GM12874 (cell line): ENCODE measurements around the gene SLC47A2.
A peak's percentile ranks its signal among the peaks of the same experiment; 100 is the strongest.

Experiments used
- CTCF ChIP-seq: IDR thresholded peaks from 2 replicates; pipeline ENCODE4 v1.5.1; 2011; ENCODE audit warnings: low read depth, mild to moderate bottlenecking, control low read depth, low read length, moderate library complexity; ENCODE audit not compliant: insufficient read depth

Gene SLC47A2

DNA sequence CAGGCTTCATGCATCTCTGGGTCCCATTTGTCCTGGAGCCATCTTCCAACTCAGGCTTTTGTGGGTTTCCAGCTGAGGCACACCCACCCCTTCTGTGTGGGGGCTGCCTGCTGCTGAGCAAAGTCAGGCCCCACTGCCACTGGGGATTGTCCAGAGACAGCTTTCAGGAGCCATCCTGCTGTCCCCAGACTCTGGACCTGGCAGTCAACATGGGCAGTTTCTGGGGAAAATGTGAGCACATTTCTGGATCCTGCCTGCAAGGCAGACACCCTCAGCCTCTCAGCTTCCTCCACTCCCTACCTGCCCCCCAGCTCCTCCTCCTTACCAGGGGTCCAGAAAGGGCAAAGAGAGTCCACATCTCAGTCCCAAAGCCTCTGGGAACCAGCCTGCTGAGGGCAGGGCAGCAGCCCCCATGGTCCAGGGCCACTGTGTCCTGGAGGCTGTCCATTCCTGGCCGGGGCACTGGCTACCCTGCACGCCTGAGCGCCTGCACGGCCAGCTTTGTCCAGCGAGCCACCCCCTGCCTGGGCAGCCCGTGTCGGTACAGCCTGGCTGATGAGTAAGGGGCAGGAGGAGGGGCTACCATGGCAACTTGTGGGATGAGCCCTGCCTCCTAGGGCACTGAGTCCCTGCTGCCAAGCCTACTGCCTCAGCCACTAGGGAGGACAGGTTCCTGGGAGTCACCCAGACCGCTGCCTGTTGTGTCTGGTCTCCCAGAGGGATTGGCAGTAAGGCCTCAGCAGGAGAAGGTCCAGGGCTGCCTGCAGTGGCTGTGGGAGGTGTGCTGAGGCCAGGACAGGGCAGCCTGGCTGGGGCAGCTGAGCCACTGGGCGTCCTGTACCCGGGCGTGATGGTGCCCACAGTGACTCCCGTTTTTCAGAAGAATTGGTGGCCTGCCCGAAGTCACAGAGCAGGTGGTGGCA is at the start of gene SLC47A2:
Gene SLC47A2 (minus strand): TSS at position 477 of the 923 bp plus-strand sequence. CDS start 29 bp downstream, at position 448.
- no peak for TF ChIP-seq CTCF

DNA sequence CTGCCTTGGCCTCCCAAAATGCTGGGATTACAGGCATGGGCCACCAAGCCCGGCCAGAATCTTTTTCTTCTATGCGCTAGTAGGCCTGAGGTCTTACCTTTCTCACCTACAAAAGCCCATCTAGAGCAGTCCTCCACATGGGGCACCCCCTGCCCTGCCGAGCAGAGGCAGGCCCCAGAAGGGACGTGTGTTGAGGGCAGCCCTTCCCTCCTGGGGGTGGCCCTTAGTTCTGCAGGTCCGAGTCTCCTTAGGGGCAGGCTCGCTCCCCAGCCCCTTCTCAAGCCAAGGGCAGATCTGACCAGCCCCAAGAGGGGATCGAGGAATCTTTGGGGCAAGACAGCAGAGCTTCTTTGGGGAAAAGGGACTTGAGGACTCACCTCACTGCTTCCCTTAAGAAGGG is 49.6 kb upstream of the SLC47A2 start:
- no peak for TF ChIP-seq CTCF

- no peak for TF ChIP-seq CTCF
Observed at GRCh38 chr17:19763416-19763815, 47.0 kb upstream of the SLC47A2 start.

GRCh38 chr17:19762515-19762961 is 46.2 kb upstream of the SLC47A2 start:
- peak; percentile 90 for TF ChIP-seq CTCF

- no peak for TF ChIP-seq CTCF
Observed at GRCh38 chr17:19760746-19761145, 44.4 kb upstream of the SLC47A2 start.

DNA sequence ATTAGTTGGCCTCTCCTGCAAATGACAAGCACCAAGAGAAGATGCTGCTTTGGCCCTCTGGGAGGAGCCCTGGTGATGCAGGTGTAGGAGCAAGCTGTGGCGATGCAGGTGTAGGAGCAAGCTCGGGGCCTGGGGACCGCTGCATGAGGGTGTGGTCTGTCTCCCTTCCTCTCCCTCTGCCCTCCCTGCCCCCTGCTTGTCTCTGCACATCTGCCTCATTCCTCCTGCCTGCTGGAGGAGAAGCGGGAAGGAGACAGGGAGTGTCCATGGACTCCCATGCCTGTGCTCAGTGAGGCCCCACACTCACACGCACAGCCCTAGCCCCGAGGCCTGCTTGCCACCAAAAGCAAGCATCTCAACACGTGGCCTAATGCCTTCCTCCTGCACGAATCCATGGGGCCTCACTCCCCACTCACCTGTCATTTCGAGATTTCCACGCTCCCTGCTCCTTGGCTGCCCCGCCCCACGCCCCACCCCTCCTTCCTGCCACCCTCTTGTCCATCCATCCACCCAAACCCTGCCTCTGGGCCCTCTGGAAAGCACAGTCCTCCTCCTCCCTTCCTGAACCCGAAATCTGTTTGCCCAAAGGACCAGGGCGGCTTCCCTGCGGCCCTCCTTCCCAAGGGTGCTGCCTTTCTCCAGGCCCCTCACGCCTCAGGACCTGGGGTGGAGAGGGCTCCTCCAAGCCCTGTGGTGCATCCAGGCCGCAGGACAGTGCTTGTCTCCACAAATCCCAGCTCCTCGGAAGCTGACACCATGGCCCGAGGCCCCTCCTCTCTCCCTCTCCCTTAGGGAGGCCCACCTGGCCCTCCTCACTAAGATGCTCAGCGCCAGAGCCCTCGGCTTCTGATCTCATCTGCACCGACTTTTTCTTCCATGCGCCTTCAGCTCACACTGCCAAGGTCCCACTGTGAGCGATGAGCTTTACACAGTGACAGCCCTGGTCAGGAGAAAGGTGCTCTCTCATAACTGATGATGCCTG is 43.5 kb upstream of the SLC47A2 start:
- TF ChIP-seq CTCF: no peak
